Measurements from ENCODE around the gene TRAK2. TPM values are rescaled to one million over a fixed set of nuclear protein-coding genes. Genes with fewer than 3 reads are reported as not detected.
"Not testable (repeated sequence)": the region's sequence is repeated elsewhere in the genome, so short reads cannot be mapped to it uniquely, and the experiment has no call there.

Gene TRAK2
- polyA plus RNA-seq, 2 donors: 5.2 to 9.3 TPM

DNA sequence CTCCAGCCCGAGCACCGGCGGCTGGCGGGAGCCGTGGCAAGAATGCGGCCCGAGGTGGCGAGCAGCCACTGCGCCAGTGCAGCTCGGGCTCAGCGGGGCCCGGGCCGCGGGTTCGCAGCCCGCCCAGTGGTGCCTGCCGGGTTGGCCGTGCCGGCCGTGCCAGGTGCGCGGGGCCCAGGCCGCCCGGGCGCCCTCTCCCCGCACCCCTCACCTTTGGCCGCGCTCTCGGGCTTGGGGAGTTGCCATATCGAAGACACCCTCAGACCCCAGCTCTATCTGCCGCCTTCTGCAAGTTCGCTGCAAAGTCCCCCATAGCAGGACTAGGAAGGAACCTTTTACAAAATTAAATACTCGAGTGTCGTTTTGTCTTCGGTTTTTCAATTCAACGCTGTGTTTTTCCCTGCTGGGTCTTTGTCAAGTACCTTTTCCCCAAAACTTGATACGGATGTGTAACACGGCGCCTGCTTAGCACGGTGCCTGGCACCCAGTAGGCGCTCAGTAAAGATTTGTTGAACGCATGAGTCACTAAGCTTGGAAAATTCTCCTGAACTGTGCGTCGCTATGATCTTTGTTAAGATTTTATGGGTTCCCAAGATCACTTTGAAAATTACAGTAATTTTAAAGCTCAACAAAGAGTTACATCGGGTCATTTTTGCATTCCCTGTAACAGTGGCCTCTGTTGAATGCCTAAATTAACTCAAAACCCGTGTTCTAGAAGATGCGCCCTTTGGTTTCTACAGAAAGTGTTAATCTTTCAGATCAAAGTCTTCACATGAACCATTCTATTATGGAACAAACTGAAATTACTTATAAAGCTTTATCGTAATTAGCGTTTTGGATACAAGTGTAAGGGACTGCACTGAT is 1.0 kb upstream of the TRAK2 start:
- no peaks in the 10 kb centered on the region for H3K4me1 ChIP-seq (ENCODE audit: control insufficient read depth in 2 of 2, insufficient read depth in 2 of 2, low read length in 1 of 2)
- H3K4me3 ChIP-seq (ENCODE audit: low read depth in 1 of 2, low read length in 2 of 2): peak overlapping the region; percentile 88 to 93
- 9 to 10% methylated on average over 48 to 49 of the region's 49 CpGs for WGBS, 2 donors

GRCh38 chr2:201450954-201451291 is 335 bp downstream of the TRAK2 start:
- Histone ChIP-seq H3K4me3 (ENCODE audit: low read depth in 1 of 2, low read length in 2 of 2) (peak overlapping the region; percentile 88 to 93), H3K4me1 (ENCODE audit: control insufficient read depth in 2 of 2, insufficient read depth in 2 of 2, low read length in 1 of 2) (no peaks in the 10 kb centered on the region), H3K27ac (ENCODE audit: low read depth in 2 of 2, low read length in 1 of 2) (peak overlapping the region; percentile 87 to 90), H3K36me3 (ENCODE audit: control insufficient read depth in 2 of 2, insufficient read depth in 2 of 2, low read length in 1 of 2) (peaks cover 0 to 3% of the 10 kb centered on the region in 2 donors), H3K9me3 (ENCODE audit: control insufficient read depth in 2 of 2, insufficient read depth in 1 of 2, low read depth in 1 of 2, low read length in 1 of 2) (no peaks in the 10 kb centered on the region), H3K27me3 (ENCODE audit: control insufficient read depth in 1 of 2, insufficient read depth in 2 of 2, low read length in 2 of 2) (no peaks in the 10 kb centered on the region)
- 0% methylated on average over 20 of the region's 20 CpGs for WGBS, 2 donors

More for the DNA sequence above, 1.0 kb upstream of the TRAK2 start:
- Histone ChIP-seq H3K36me3 (ENCODE audit: control insufficient read depth in 2 of 2, insufficient read depth in 2 of 2, low read length in 1 of 2) (peaks cover 1 to 3% of the 10 kb centered on the region in 2 donors), H3K9me3 (ENCODE audit: control insufficient read depth in 2 of 2, insufficient read depth in 1 of 2, low read depth in 1 of 2, low read length in 1 of 2) (no peaks in the 10 kb centered on the region), H3K27me3 (ENCODE audit: control insufficient read depth in 1 of 2, insufficient read depth in 2 of 2, low read length in 2 of 2) (no peaks in the 10 kb centered on the region), H3K27ac (ENCODE audit: low read depth in 2 of 2, low read length in 1 of 2) (peak overlapping the region; percentile 87 to 90)

- Histone ChIP-seq H3K4me1 (ENCODE audit: control insufficient read depth in 2 of 2, insufficient read depth in 2 of 2, low read length in 1 of 2) (no peaks in the 10 kb centered on the region), H3K4me3 (ENCODE audit: low read depth in 1 of 2, low read length in 2 of 2) (no peak overlapping the region), H3K27me3 (ENCODE audit: control insufficient read depth in 1 of 2, insufficient read depth in 2 of 2, low read length in 2 of 2) (no peaks in the 10 kb centered on the region), H3K9me3 (ENCODE audit: control insufficient read depth in 2 of 2, insufficient read depth in 1 of 2, low read depth in 1 of 2, low read length in 1 of 2) (no peaks in the 10 kb centered on the region), H3K27ac (ENCODE audit: low read depth in 2 of 2, low read length in 1 of 2) (no peak overlapping the region), H3K36me3 (ENCODE audit: control insufficient read depth in 2 of 2, insufficient read depth in 2 of 2, low read length in 1 of 2) (peaks cover 0 to 3% of the 10 kb centered on the region in 2 donors)
- WGBS, 2 donors: 45 to 57% methylated on average over 4 of the region's 4 CpGs
These were observed 2.6 kb downstream of the TRAK2 start for GRCh38 chr2:201448701-201449100.

DNA sequence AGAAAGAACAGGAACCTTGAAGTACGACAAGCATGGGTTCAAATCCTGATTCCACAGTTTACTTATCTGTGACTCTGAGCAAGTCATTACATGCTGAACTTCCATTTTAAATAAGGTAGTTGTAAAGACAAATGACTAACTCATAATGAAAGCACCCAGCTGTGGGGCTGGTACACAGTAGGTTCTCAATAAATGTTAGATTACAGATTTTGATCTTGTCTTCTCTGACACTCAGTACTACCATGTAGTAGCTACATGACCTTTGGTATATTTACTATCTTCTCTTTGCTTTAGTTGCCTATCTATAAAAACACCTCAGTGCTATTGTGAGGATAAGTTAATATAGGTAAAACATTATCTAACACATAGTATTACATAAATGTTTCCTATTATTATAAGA is 3.2 kb downstream of the TRAK2 start:
- Histone ChIP-seq H3K4me1 (ENCODE audit: control insufficient read depth in 2 of 2, insufficient read depth in 2 of 2, low read length in 1 of 2) (no peaks in the 10 kb centered on the region), H3K36me3 (ENCODE audit: control insufficient read depth in 2 of 2, insufficient read depth in 2 of 2, low read length in 1 of 2) (peaks cover 0 to 3% of the 10 kb centered on the region in 2 donors), H3K4me3 (ENCODE audit: low read depth in 1 of 2, low read length in 2 of 2) (no peak overlapping the region), H3K9me3 (ENCODE audit: control insufficient read depth in 2 of 2, insufficient read depth in 1 of 2, low read depth in 1 of 2, low read length in 1 of 2) (no peaks in the 10 kb centered on the region), H3K27me3 (ENCODE audit: control insufficient read depth in 1 of 2, insufficient read depth in 2 of 2, low read length in 2 of 2) (no peaks in the 10 kb centered on the region), H3K27ac (ENCODE audit: low read depth in 2 of 2, low read length in 1 of 2) (no peak overlapping the region)
- WGBS, 2 donors: 38 to 55% methylated on average over 1 of the region's 1 CpG

GRCh38 chr2:201447086-201447485 is 4.2 kb downstream of the TRAK2 start:
- Histone ChIP-seq H3K27me3 (ENCODE audit: control insufficient read depth in 1 of 2, insufficient read depth in 2 of 2, low read length in 2 of 2) (no peaks in the 10 kb centered on the region), H3K9me3 (ENCODE audit: control insufficient read depth in 2 of 2, insufficient read depth in 1 of 2, low read depth in 1 of 2, low read length in 1 of 2) (no peaks in the 10 kb centered on the region), H3K36me3 (ENCODE audit: control insufficient read depth in 2 of 2, insufficient read depth in 2 of 2, low read length in 1 of 2) (peaks cover 0 to 3% of the 10 kb centered on the region in 2 donors), H3K27ac (ENCODE audit: low read depth in 2 of 2, low read length in 1 of 2) (no peak overlapping the region), H3K4me3 (ENCODE audit: low read depth in 1 of 2, low read length in 2 of 2) (no peak overlapping the region), H3K4me1 (ENCODE audit: control insufficient read depth in 2 of 2, insufficient read depth in 2 of 2, low read length in 1 of 2) (no peaks in the 10 kb centered on the region)
- WGBS, 2 donors: 87 to 90% methylated on average over 1 of the region's 1 CpG

DNA sequence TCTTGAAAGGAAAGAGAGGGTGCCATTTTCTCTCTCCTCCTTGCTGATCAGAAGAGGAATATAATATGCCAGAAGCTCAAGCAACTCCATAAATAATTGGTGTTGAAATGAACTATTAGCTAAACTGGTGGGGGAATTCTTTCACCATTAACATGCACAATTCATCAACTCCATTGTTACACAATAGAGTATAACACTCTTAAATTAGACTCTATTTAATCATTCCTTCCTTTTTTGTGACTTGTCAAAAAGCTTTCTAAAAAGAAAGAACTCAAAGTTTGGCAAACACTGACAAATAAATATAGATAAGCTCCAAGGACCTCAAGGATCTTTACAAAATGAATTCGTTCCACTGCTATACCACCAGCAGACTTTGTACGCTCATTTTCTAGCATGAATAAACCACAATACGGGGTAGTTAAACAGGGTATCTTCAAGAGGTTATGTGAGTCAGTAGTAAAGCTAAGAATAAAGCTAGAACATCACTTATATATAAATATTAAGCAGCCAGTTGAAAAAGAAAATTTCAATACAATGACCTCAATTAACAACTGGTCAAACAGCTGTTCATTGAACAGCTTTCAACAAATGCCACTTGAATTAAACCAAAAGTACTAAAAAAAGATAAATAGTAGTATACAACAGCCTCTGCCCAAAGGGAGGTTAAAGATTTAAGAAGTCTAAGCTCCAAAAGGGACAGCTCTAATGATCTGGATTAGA is 6.4 kb downstream of the TRAK2 start:
- Histone ChIP-seq H3K27me3 (ENCODE audit: control insufficient read depth in 1 of 2, insufficient read depth in 2 of 2, low read length in 2 of 2) (no peaks in the 10 kb centered on the region), H3K9me3 (ENCODE audit: control insufficient read depth in 2 of 2, insufficient read depth in 1 of 2, low read depth in 1 of 2, low read length in 1 of 2) (no peaks in the 10 kb centered on the region), H3K4me1 (ENCODE audit: control insufficient read depth in 2 of 2, insufficient read depth in 2 of 2, low read length in 1 of 2) (no peaks in the 10 kb centered on the region), H3K36me3 (ENCODE audit: control insufficient read depth in 2 of 2, insufficient read depth in 2 of 2, low read length in 1 of 2) (peaks cover 0 to 3% of the 10 kb centered on the region in 2 donors), H3K27ac (ENCODE audit: low read depth in 2 of 2, low read length in 1 of 2) (no peak overlapping the region), H3K4me3 (ENCODE audit: low read depth in 1 of 2, low read length in 2 of 2) (no peak overlapping the region)
- WGBS, 2 donors: 62 to 77% methylated on average over 3 of the region's 3 CpGs

- no peaks in the 10 kb centered on the region for H3K9me3 ChIP-seq (ENCODE audit: control insufficient read depth in 2 of 2, insufficient read depth in 1 of 2, low read depth in 1 of 2, low read length in 1 of 2)
- H3K36me3 ChIP-seq (ENCODE audit: control insufficient read depth in 2 of 2, insufficient read depth in 2 of 2, low read length in 1 of 2): no peaks in the 10 kb centered on the region
- no peak overlapping the region for H3K4me3 ChIP-seq (ENCODE audit: low read depth in 1 of 2, low read length in 2 of 2)
- H3K27ac ChIP-seq (ENCODE audit: low read depth in 2 of 2, low read length in 1 of 2): no peak overlapping the region
- H3K4me1 ChIP-seq (ENCODE audit: control insufficient read depth in 2 of 2, insufficient read depth in 2 of 2, low read length in 1 of 2): no peaks in the 10 kb centered on the region
- no peaks in the 10 kb centered on the region for H3K27me3 ChIP-seq (ENCODE audit: control insufficient read depth in 1 of 2, insufficient read depth in 2 of 2, low read length in 2 of 2)
- WGBS, 2 donors: 80 to 93% methylated on average over 7 of the region's 7 CpGs
These were observed 9.8 kb downstream of the TRAK2 start for GRCh38 chr2:201441409-201441808.

GRCh38 chr2:201440182-201440581 is 11.1 kb downstream of the TRAK2 start:
- no peaks in the 10 kb centered on the region for H3K4me1 ChIP-seq (ENCODE audit: control insufficient read depth in 2 of 2, insufficient read depth in 2 of 2, low read length in 1 of 2)
- WGBS, 2 donors: 38 to 49% methylated on average over 1 of the region's 1 CpG
- no peaks in the 10 kb centered on the region for H3K36me3 ChIP-seq (ENCODE audit: control insufficient read depth in 2 of 2, insufficient read depth in 2 of 2, low read length in 1 of 2)
- no peaks in the 10 kb centered on the region for H3K27me3 ChIP-seq (ENCODE audit: control insufficient read depth in 1 of 2, insufficient read depth in 2 of 2, low read length in 2 of 2)
- H3K4me3 ChIP-seq (ENCODE audit: low read depth in 1 of 2, low read length in 2 of 2): no peak overlapping the region
- no peak overlapping the region for H3K27ac ChIP-seq (ENCODE audit: low read depth in 2 of 2, low read length in 1 of 2)
- H3K9me3 ChIP-seq (ENCODE audit: control insufficient read depth in 2 of 2, insufficient read depth in 1 of 2, low read depth in 1 of 2, low read length in 1 of 2): no peaks in the 10 kb centered on the region

DNA sequence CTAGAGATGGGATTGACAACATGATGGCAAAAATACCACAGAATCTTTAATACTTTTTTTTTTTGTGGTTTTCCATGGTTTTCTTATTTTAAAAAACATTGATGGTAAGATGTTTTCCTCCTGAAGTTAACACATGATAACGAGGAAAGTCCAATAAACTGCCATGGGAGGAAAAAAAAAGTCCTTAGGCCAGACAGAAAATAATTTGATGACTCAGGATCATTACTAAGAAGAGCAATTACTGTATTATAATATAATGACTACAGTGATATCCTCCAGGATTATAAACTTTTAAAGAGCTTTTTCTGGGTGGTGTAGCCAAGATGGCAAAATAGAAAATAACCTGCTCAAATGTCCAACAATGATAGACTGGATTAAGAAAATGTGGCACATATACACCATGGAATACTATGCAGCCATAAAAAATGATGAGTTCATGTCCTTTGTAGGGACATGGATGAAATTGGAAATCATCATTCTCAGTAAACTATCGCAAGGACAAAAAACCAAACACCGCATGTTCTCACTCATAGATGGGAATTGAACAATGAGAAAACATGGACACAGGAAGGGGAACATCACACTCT is 11.8 kb downstream of the TRAK2 start:
- H3K27ac ChIP-seq (ENCODE audit: low read depth in 2 of 2, low read length in 1 of 2); H3K36me3 ChIP-seq (ENCODE audit: control insufficient read depth in 2 of 2, insufficient read depth in 2 of 2, low read length in 1 of 2); H3K4me1 ChIP-seq (ENCODE audit: control insufficient read depth in 2 of 2, insufficient read depth in 2 of 2, low read length in 1 of 2); H3K9me3 ChIP-seq (ENCODE audit: control insufficient read depth in 2 of 2, insufficient read depth in 1 of 2, low read depth in 1 of 2, low read length in 1 of 2); H3K4me3 ChIP-seq (ENCODE audit: low read depth in 1 of 2, low read length in 2 of 2); H3K27me3 ChIP-seq (ENCODE audit: control insufficient read depth in 1 of 2, insufficient read depth in 2 of 2, low read length in 2 of 2): not testable (repeated sequence)
- WGBS, 2 donors: 79% methylated on average over 1 of the region's 3 CpGs

All from esophagus (tissue), 2 donors.